BE2C (cell line): Measurements from ENCODE around the gene GALNT2.

ENCODE experiments used
- DNase-seq: peaks from one replicate; pipeline ENCODE4 v3.0.0-alpha.2; 2020
- H3K27me3 ChIP-seq: fragments of 250-450 bp; sonication (Bioruptor Pico); 2 replicates; pipeline ENCODE4 v1.5.1; 2020; ENCODE audit warnings: mild to moderate bottlenecking
- H3K36me3 ChIP-seq: fragments of 250-450 bp; sonication (Bioruptor Pico); 2 replicates; pipeline ENCODE4 v1.5.1; 2020; ENCODE audit warnings: mild to moderate bottlenecking
- H3K4me1 ChIP-seq: fragments of 250-450 bp; sonication (Bioruptor Pico); 2 replicates; pipeline ENCODE4 v1.5.1; 2020
- H3K4me3 ChIP-seq: 2 replicates; pipeline ENCODE4 v1.5.1; 2011; ENCODE audit warnings: low read depth, low read length
- H3K9me3 ChIP-seq: fragments of 250-450 bp; sonication (Bioruptor Pico); 2 replicates; pipeline ENCODE4 v1.5.1; 2020
- TF ChIP-seq, protein P1 (sequence below): IDR thresholded peaks from 2 replicates; pipeline ENCODE4 v1.5.1; 2012; ENCODE audit warnings: mild to moderate bottlenecking, low read depth, low read length

The GALNT2 gene

DNA sequence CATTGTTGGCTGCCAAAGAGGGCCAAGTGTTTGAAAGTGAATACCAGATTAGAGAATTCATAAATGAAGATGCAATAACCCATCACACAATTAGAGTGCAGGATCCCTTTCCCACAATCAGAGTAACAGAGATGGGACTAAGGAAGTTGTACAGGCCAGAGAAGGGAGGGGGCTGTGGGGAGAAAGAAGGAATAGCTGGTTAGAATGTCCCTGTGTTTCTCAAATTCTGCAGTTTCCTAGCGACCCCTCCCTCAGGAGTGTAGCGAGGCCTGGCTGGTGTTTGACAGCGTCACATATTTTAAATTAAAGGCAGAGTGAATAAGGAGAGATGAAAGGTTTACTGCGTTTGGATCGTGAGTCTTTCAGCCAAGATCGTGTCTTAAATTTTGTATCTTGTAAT is 58.1 kb downstream of the GALNT2 start:
- Histone ChIP-seq H3K36me3 (no peaks in the 10 kb centered on the region), H3K4me3 (no peak overlapping the region), H3K4me1 (peaks cover 12% of the 10 kb centered on the region), H3K9me3 (no peaks in the 10 kb centered on the region), H3K27me3 (no peaks in the 10 kb centered on the region)
- no peak for DNase-seq
- TF ChIP-seq, protein P1, sequence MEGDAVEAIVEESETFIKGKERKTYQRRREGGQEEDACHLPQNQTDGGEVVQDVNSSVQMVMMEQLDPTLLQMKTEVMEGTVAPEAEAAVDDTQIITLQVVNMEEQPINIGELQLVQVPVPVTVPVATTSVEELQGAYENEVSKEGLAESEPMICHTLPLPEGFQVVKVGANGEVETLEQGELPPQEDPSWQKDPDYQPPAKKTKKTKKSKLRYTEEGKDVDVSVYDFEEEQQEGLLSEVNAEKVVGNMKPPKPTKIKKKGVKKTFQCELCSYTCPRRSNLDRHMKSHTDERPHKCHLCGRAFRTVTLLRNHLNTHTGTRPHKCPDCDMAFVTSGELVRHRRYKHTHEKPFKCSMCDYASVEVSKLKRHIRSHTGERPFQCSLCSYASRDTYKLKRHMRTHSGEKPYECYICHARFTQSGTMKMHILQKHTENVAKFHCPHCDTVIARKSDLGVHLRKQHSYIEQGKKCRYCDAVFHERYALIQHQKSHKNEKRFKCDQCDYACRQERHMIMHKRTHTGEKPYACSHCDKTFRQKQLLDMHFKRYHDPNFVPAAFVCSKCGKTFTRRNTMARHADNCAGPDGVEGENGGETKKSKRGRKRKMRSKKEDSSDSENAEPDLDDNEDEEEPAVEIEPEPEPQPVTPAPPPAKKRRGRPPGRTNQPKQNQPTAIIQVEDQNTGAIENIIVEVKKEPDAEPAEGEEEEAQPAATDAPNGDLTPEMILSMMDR = no peak

DNA sequence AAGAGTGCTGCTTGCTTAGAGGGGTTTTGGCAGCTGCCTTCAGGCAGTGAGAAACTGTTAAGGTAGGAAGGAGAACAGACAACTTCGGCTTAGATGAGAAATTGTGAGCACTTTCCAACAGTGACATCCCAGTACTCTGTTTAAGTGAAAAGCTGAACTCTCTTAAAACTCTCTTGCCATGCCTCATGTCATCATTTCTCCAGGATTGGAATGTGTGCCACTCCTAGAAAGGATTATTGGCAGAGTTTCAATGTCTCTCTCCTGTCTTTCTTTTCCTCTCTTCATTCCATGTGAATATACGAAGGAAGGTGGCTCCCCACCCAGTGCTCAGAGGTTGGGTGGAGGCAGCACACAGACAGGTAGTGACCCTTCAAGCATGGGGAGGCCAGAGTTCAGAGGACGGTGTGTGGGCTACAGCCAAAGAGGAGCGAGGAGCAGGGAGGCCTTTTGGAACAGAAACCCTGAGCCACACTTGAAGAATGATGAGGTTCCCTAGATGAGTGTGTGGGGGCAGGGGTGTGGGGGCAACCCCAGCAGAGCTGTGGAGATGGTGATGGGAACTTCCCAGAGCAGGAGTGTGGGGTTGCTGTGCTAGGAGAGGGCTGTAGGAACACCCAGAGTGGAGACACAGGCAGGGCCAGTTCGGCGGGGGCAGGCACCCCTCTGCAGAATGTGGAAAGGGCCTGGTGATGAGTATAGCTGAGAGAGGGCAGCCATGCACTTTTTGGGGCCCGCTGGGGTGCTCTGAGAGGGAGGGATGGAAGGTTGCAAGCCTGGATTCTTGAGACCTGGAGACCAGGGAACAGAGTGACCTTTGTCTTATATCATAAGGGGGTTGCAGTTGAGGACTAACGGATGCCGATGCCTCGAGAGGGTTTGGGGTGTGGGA is 58.8 kb downstream of the GALNT2 start:
- DNase-seq = no peak
- Histone ChIP-seq H3K36me3 (no peaks in the 10 kb centered on the region), H3K9me3 (no peaks in the 10 kb centered on the region), H3K4me1 (peaks cover 14% of the 10 kb centered on the region), H3K27me3 (no peaks in the 10 kb centered on the region), H3K4me3 (no peak overlapping the region)
- TF ChIP-seq, protein P1 = no peak

DNA sequence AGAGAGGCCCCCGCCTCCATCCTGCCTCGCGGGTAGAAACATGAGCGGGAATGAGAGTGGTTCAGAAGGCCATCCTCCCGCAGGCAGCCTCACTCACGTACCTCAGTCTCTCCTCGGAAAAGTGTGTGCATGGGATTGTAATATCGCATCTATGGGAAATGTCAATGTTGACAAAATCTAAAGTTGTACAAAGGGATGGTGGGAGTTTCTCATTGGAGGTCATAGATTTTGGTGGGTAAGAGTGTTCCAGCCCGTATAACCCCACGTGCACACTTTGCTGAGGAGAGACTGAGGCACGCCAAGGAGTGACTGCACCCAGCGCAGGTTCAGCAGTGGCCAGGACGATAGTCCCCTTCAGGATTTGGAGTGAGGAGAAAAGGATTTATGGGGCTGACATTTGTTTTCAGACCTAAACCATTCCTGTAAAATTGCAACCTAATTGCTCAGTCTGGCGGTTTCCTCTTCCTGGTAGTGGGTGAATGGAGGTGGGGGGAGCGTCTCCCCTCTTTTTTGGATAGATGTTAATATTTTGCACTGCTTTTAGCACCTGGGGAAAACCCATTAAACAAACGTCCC is 59.6 kb downstream of the GALNT2 start:
- Histone ChIP-seq H3K27me3 (no peaks in the 10 kb centered on the region), H3K4me1 (peaks cover 20% of the 10 kb centered on the region), H3K9me3 (no peaks in the 10 kb centered on the region), H3K4me3 (no peak overlapping the region), H3K36me3 (no peaks in the 10 kb centered on the region)
- DNase-seq = no peak
- TF ChIP-seq, protein P1 = no peak

DNA sequence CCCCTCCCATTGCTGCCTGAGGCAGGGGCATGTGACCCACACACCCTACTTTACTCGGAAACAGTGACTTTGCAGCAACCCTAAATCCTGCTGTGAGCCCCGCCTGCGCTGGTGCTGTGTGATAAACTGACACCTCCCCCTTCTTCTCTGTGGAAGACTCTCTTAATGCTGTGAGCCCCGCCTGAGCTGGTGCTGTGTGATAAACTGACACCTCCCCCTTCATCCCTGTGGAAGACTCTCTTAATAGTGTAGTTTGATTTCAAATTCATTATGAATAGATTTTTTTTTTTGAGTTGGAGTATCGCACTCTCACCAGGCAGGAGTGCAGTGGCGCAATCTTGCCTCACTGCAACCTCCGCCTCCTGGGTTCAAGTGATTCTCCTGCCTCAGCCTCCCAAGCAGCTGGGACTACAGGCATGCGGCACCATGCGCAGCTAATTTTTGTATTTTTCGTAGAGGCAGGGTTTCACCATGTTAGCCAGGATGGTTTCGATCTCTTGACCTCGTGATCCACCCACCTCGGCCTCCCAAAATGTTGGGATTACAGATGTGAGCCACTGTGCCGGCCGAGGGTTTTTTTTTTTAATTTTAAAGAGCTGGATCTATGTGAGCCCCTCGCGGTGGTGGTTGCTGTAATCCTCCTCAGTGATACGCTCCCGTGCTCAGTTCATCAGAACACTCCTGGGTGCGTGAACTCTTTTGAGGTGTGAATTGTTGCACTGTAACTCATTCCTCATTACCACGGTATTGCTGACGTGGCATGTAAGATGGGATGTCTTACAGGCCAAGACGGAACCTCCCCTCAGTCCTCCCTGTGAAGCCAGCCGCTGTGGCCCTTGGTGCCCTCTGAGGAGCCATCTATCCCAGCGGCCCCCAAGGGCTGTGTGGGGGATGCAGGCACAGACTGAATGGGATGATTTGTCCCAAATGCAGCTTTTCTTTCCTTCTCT is 60.3 kb downstream of the GALNT2 start:
- H3K36me3 ChIP-seq = no peaks in the 10 kb centered on the region
- H3K9me3 ChIP-seq = no peaks in the 10 kb centered on the region
- no peaks in the 10 kb centered on the region for H3K27me3 ChIP-seq
- DNase-seq = no peak
- no peak overlapping the region for H3K4me3 ChIP-seq
- TF ChIP-seq, protein P1 = no peak
- H3K4me1 ChIP-seq = peaks cover 20% of the 10 kb centered on the region

DNA sequence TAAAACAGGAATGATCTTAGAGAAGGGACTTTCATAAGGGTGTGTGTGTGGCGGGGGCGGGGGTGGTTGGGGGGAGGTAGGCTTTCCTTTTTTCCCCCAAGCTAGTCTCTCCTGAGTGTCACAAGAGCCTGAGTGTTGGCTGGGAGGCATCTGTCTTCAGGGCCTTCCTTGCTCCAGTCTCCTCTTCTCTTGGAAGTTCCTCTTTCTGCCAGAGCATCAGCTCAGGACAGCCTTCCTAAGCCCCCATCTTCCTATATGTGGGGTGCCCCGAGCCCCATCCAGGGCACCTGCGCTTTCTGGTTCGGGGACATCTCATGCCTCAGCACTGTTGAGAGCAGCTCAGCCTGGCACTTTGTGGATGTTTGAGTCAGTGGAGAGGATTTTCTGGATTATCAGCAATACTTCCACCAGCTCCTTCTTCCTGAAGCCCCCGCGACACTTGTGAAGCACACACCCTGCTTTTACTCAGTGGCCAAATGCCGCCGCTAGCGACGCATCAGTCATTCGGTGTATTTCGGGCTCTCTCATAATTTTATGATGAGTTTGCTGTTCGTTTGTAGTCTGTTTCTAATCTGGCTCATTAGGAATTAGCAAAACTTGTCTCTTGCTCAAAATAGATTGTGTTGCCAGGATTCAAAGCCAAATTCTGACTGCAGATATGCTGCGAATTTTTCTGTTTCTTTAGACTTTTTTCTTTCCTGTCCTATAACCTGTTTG is 61.7 kb downstream of the GALNT2 start:
- H3K4me3 ChIP-seq = no peak overlapping the region
- DNase-seq = no peak
- no peaks in the 10 kb centered on the region for H3K27me3 ChIP-seq
- TF ChIP-seq, protein P1 = no peak
- peaks cover 17% of the 10 kb centered on the region for H3K4me1 ChIP-seq
- H3K36me3 ChIP-seq = no peaks in the 10 kb centered on the region
- H3K9me3 ChIP-seq = no peaks in the 10 kb centered on the region
